ENCODE data around the gene ANKRD26. TPM values are rescaled to one million over a fixed set of nuclear protein-coding genes. Genes with fewer than 3 reads are reported as not detected.

ANKRD26 gene
- total and polyA plus RNA-seq, 2 of the 13 experiments (the other 11 are each of a cell fraction or from before 2014, with no cell fraction given), result 1.5 to 9.6 TPM

- TF ChIP-seq ZNF761 (CRISPR knock-in tag; conservative IDR thresholded peaks at IDR 0.05) (peak; percentile 93), PLSCR1 (CRISPR knock-in tag; IDR thresholded peaks at IDR 0.05; ENCODE audit: borderline replicate concordance) (no peak), EP300 (IDR thresholded peaks at IDR 0.05; ENCODE audit: low read depth in 2 of 2, low read length in 2 of 2) (0 out of 4 replicates have a peak, but pooled peaks of 1 of the 2 experiments have one; percentile 14), EP300 (CRISPR knock-in tag; IDR thresholded peaks at IDR 0.05; ENCODE audit: borderline replicate concordance) (no peak), FOXP1 (IDR thresholded peaks at IDR 0.05) (no peak), FOXP1 (CRISPR knock-in tag; IDR thresholded peaks at IDR 0.05) (0 out of 2 replicates have a peak, but pooled peaks have one; percentile 10), PRDM15 (CRISPR knock-in tag; IDR thresholded peaks at IDR 0.05) (no peak), ZBTB26 (CRISPR knock-in tag; IDR thresholded peaks at IDR 0.05; ENCODE audit: borderline replicate concordance) (no peak), MTF2 (CRISPR knock-in tag; IDR thresholded peaks at IDR 0.05; ENCODE audit: borderline replicate concordance) (no peak), RXRB (CRISPR knock-in tag; IDR thresholded peaks at IDR 0.05; ENCODE audit: borderline replicate concordance) (peak; percentile 37; the same call in 1 of the 2 replicates), NFE2L2 (IDR thresholded peaks at IDR 0.05; ENCODE audit: low read length) (peak; percentile 33; the same call in 1 of the 2 replicates), BCL6 (CRISPR knock-in tag; IDR thresholded peaks at IDR 0.05) (peak; percentile 64), ZNF570 (CRISPR knock-in tag; IDR thresholded peaks at IDR 0.05; ENCODE audit: borderline replicate concordance) (no peak), ZBTB25 (CRISPR knock-in tag; IDR thresholded peaks at IDR 0.05) (no peak)
Measured at GRCh38 chr10:27088119-27089044, 11.9 kb downstream of the ANKRD26 start (continued).
